Heart right ventricle (tissue), 16 donors: ENCODE data around the gene MAP7D2. TPM values are rescaled to one million over a fixed set of nuclear protein-coding genes. Genes with fewer than 3 reads are reported as not detected.

Source experiments
- ATAC-seq, 8 donors: fragments of 200-7000 bp; cut with Tn5 transposase; one replicate each; pipeline ENCODE4 v1.9.1; 2020; ENCODE audit warnings: mild to moderate bottlenecking in 8 of 8, moderate library complexity in 8 of 8, moderate number of reproducible peaks in 1 of 8
- DNase-seq, 2 donors: peaks; one replicate each; pipeline ENCODE4 v3.0.0-alpha.2; 2020
- H3K27ac ChIP-seq, 10 donors: fragments of 200-600 bp; sonication (generic) in 2 of 10; one replicate each; pipeline versions ENCODE4 v1.5.0 to v1.8.0; 2020 to 2022; ENCODE audit warnings: mild to moderate bottlenecking in 3 of 10
- H3K27me3 ChIP-seq, 7 donors: fragments of 200-600 bp; one replicate each; pipeline ENCODE4 v1.8.0; 2021 to 2022; ENCODE audit warnings: mild to moderate bottlenecking in 2 of 7
- H3K36me3 ChIP-seq, 9 donors: fragments of 200-600 bp; sonication (generic) in 1 of 9; one replicate each; pipeline versions ENCODE4 v1.5.0 to v1.8.0; 2020 to 2022; ENCODE audit warnings: mild to moderate bottlenecking in 2 of 9
- H3K4me1 ChIP-seq, 9 donors: fragments of 200-600 bp; sonication (generic) in 1 of 9; one replicate each; pipeline versions ENCODE4 v1.5.0 to v1.8.0; 2020 to 2022; ENCODE audit warnings: mild to moderate bottlenecking in 4 of 9
- H3K4me3 ChIP-seq, 10 donors: fragments of 200-600 bp; sonication (generic) in 2 of 10; one replicate each; pipeline versions ENCODE4 v1.5.0 to v1.8.0; 2020 to 2022; ENCODE audit warnings: mild to moderate bottlenecking in 7 of 10, moderate library complexity in 2 of 10
- H3K9me3 ChIP-seq, 11 donors: fragments of 200-600 bp in 10 of 11; sonication (generic) in 2 of 11; one replicate each; pipeline versions ENCODE4 v1.5.0 to v1.8.0; 2013 to 2022; ENCODE audit warnings: mild to moderate bottlenecking in 2 of 11, control low read depth in 1 of 11, moderate library complexity in 1 of 11
- CTCF ChIP-seq, 9 donors: fragments of 200-600 bp; sonication (generic) in 2 of 9; IDR thresholded peaks; one replicate each; pipeline versions ENCODE4 v1.5.0 to v1.8.0; 2021 to 2022; ENCODE audit warnings: antibody characterized with exemption in 9 of 9, mild to moderate bottlenecking in 5 of 9, moderate library complexity in 1 of 9
- WGBS, 2 donors: extraction: QIAGEN DNeasy Blood & Tissue Kit; methylation state at CpG; one replicate each; pipeline ENCODE4 v1.1.7; 2013; ENCODE audit warnings: inconsistent platforms in 1 of 2; 5-methylcytosine and 5-hydroxymethylcytosine counted together
- intact Hi-C, 10 donors: fragments of 100-400 bp; cut with DNase I; formaldehyde crosslinking; loops; one replicate each; pipeline versions ENCODE4 v1.11.1 to v1.14.2; 2022
- polyA plus RNA-seq, 2 donors: library from polyadenylated mRNA; stranded (reverse); fragments of 200-250 nt; gene quantifications; one replicate each; pipeline ENCODE4 v1.2.3, GENCODE V29; 2013
- total RNA-seq, 10 donors: library from RNA; stranded (reverse); fragmentation: NEBNext Ultra II Directional in 3 of 10; extraction: Animal tissue kit (Norgen Biotek cat#: 25700) in 3 of 10; gene quantifications; one replicate each; pipeline versions ENCODE4 v1.2.1 to v1.2.4, GENCODE V29; 2021 to 2023
- donor health status: Arrhythmogenic right ventricular cardiomyopathy.
- donor health status: ischemic (EF 13 %, LVEDD 7.1; RV severe dilation, severe dysfunction).
- donor health status: healthy with polysubstance abuse.
- donor health status: DM: no; HTN: yes; CAD: no.
- donor health status: DM: no; HTN: no; CAD: no.
- donor health status: ischemic (EF 25% LVEDD 6.9; RV normal size, moderate dysfunction).
- donor health status: ischemic (EF 25% LVEDD 5.7; RV mildly dilated, moderate dysfunction).
- donor health status: healthy.
- donor health status: DM: yes; HTN: yes; CAD: no.
- donor health status: Ischemic cardiomyopathy.
- donor health status: ischemic (EF 35%, LVEDD 5.7; RV mildly dilated, moderate dysfunction).
- donor health status: nonischemic (EF 11% LVEDD 7.7; RV severe dilation, severe dysfunction).
- donor health status: DM: yes; HTN: yes; CAD: no.
- donor health status: PGD.
- donor health status: ischemic (EF 29% LVEDD 5.4; RV normal size, mild dysfunction).
- donor health status: nonischemic (EF 23%, LVEDD 6.1; RV moderate dilation, normal function).

The MAP7D2 gene
- total and polyA plus RNA-seq, 12 donors, result 0.03 to 0.82 (median 0.38) TPM

DNA sequence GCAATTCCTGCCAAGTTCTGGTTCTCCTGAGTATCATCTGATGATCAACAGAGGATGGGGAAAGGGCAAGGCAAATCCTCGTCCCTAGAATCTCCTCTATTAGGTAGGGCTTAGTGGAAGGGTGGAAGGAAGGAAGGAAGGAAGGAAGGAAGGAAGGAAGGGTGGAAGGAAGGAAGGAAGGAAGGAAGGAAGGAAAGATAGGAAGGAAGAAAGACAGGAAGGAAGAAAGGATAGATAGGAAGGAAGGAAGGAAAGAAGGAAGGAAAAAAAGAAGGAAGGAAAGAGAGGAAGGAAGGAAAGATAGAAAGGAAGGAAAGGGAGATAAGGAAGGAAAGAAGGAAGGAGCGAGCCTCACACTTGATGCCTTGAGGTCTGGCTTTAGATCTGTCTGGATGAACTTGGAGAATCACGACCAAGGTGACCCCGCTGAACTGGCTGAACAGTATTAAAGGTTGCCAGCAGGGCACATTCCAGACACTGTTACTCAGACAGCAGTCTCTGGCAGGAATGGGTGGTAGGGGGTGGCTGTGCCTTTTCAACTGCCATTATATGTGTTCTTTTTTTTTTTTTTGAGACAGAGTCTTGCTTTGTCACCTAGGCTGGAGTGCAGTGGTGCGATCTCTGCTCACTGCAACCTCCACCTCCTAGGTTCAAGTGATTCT is 57.1 kb downstream of the MAP7D2 start:
- no peak for TF ChIP-seq CTCF (IDR thresholded peaks at IDR 0.05)
- no peaks in the 10 kb centered on the region for H3K36me3 ChIP-seq
- no peak overlapping the region for H3K4me3 ChIP-seq
- peaks cover 0 to 38% (median 0%) of the 10 kb centered on the region in 7 donors for H3K27me3 ChIP-seq
- peak in 1 of 8 donors; percentile 63 for ATAC-seq
- H3K9me3 ChIP-seq, result no peaks in the 10 kb centered on the region
- intact Hi-C loops, result loop anchor here in 1 of 10 donors (10.0 kb wide), 1 partner anchor 155 kb away; no protein-coding TSS in a partner anchor
- DNase-seq, result no peak
- H3K4me1 ChIP-seq, result no peaks in the 10 kb centered on the region
- H3K27ac ChIP-seq, result no peak overlapping the region
- 72 to 74% methylated on average over 5 of the region's 5 CpGs for WGBS, 2 donors

GRCh38 chrX:20057479-20057878 is 59.2 kb downstream of the MAP7D2 start:
- Histone ChIP-seq H3K27me3 (peaks cover 0 to 47% (median 0%) of the 10 kb centered on the region in 7 donors), H3K36me3 (no peaks in the 10 kb centered on the region), H3K27ac (no peak overlapping the region), H3K4me3 (no peak overlapping the region), H3K4me1 (no peaks in the 10 kb centered on the region), H3K9me3 (no peaks in the 10 kb centered on the region)
- TF ChIP-seq CTCF (IDR thresholded peaks at IDR 0.05), result no peak
- ATAC-seq (no peak), DNase-seq (no peak)
- intact Hi-C loops, result no loop called here
- WGBS, 2 donors, result 82 to 88% methylated on average over 4 of the region's 4 CpGs

DNA sequence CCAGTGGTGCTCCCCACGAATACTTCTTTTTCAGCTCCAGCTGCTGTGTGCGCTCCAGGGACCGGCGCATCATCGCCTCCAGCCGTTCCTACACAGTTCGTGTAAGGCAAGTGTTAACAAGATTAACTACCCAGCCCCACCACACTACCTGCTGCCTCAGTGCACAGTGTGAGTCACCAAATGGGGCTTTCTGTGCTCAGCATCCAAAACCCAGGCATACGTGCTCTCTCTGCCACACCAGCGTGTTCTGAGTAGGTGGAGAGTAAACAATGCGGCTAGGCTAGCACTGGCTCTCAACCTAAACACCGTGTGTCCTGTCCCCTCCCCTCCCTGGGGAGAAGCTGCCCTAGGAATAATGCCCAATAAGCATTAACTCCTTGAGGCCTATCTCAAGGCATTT is 60.0 kb downstream of the MAP7D2 start:
- H3K27ac ChIP-seq, result no peak overlapping the region
- no peaks in the 10 kb centered on the region for H3K9me3 ChIP-seq
- no peaks in the 10 kb centered on the region for H3K4me1 ChIP-seq
- H3K27me3 ChIP-seq, result peaks cover 0 to 54% (median 0%) of the 10 kb centered on the region in 7 donors
- H3K36me3 ChIP-seq, result no peaks in the 10 kb centered on the region
- DNase-seq (no peak), ATAC-seq (no peak)
- intact Hi-C loops, result no loop called here
- no peak for TF ChIP-seq CTCF (IDR thresholded peaks at IDR 0.05)
- no peak overlapping the region for H3K4me3 ChIP-seq
- 56 to 57% methylated on average over 11 of the region's 11 CpGs for WGBS, 2 donors

DNA sequence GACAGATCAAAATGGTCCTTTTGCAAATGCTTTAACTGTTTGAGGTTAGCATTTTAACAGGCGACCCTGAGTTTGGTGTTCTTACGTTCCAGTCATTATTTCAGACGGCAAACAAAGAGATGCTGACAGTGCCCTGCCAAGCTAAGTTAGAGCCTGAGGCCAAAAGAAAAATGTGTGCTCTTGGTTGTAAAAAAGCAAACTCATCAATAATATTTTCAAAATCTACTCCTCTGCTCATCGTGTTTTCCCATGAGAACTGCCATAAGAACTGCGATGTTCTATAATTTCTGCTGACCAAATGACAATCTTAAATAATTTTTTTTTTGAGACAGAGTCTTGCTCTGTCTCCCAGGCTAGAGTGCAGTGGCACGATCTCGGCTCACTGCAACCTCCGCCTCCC is 63.2 kb downstream of the MAP7D2 start:
- Histone ChIP-seq H3K4me3 (no peak overlapping the region), H3K27ac (no peak overlapping the region), H3K9me3 (no peaks in the 10 kb centered on the region), H3K4me1 (no peaks in the 10 kb centered on the region), H3K27me3 (peaks cover 0 to 58% (median 0%) of the 10 kb centered on the region in 7 donors), H3K36me3 (no peaks in the 10 kb centered on the region)
- ATAC-seq (no peak), DNase-seq (no peak)
- intact Hi-C loops, result no loop called here
- no peak for TF ChIP-seq CTCF (IDR thresholded peaks at IDR 0.05)
- 87 to 90% methylated on average over 8 of the region's 8 CpGs for WGBS, 2 donors
